ENCODE data around the gene DMBT1. TPM values are rescaled to one million over a fixed set of nuclear protein-coding genes. Genes with fewer than 3 reads are reported as not detected.

The DMBT1 gene
- total RNA-seq, 1 experiment from 2014 or later: 4.6 TPM

GRCh38 chr10:122662231-122662630 lies 101.7 kb downstream of the DMBT1 start:
- H3K36me3 Mint-ChIP-seq (ENCODE audit: insufficient read depth, unreplicated experiment): no peaks in the 10 kb centered on the region
- CTCF ChIA-PET: no interaction called here
- H3K9me3 Mint-ChIP-seq (ENCODE audit: low read depth, unreplicated experiment): no peaks in the 10 kb centered on the region
- no TSS peak for BruUV-seq (replicated peaks)
- intact Hi-C loops (cut with micrococcal nuclease; ENCODE audit: unreplicated experiment): no loop called here
- H3K27me3 Mint-ChIP-seq (ENCODE audit: unreplicated experiment): peaks cover 91% of the 10 kb centered on the region
- no peaks in the 10 kb centered on the region for H3K4me1 Mint-ChIP-seq (ENCODE audit: low read depth, unreplicated experiment)
- TF ChIP-seq CTCF (IDR thresholded peaks at IDR 0.05; ENCODE audit: unreplicated experiment): no peak
- H3K27ac Mint-ChIP-seq (ENCODE audit: unreplicated experiment): no peak overlapping the region
- no peak overlapping the region for H3K4me3 Mint-ChIP-seq (ENCODE audit: low read depth, unreplicated experiment)
- DNase-seq: no peak

GRCh38 chr10:122663516-122664130 lies 103.1 kb downstream of the DMBT1 start:
- H3K36me3 Mint-ChIP-seq (ENCODE audit: insufficient read depth, unreplicated experiment): no peaks in the 10 kb centered on the region

GRCh38 chr10:122664501-122664900 lies 103.9 kb downstream of the DMBT1 start:
- CTCF ChIA-PET: no interaction called here
- DNase-seq: no peak
- no TSS peak for BruUV-seq (replicated peaks)

More at GRCh38 chr10:122663516-122664130, 103.1 kb downstream of the DMBT1 start:
- CTCF ChIA-PET: no interaction called here
- no peaks in the 10 kb centered on the region for H3K9me3 Mint-ChIP-seq (ENCODE audit: low read depth, unreplicated experiment)
- H3K4me1 Mint-ChIP-seq (ENCODE audit: low read depth, unreplicated experiment): no peaks in the 10 kb centered on the region
- no peak overlapping the region for H3K27ac Mint-ChIP-seq (ENCODE audit: unreplicated experiment)
- intact Hi-C loops (cut with micrococcal nuclease; ENCODE audit: unreplicated experiment): no loop called here
- H3K4me3 Mint-ChIP-seq (ENCODE audit: low read depth, unreplicated experiment): no peak overlapping the region
- no TSS peak for BruUV-seq (replicated peaks)
- no peak for DNase-seq
- no peak for TF ChIP-seq CTCF (IDR thresholded peaks at IDR 0.05; ENCODE audit: unreplicated experiment)
- H3K27me3 Mint-ChIP-seq (ENCODE audit: unreplicated experiment): peaks cover 93% of the 10 kb centered on the region

GRCh38 chr10:122665329-122665860 lies 104.8 kb downstream of the DMBT1 start:
- Mint-ChIP-seq H3K4me1 (ENCODE audit: low read depth, unreplicated experiment) (no peaks in the 10 kb centered on the region), H3K4me3 (ENCODE audit: low read depth, unreplicated experiment) (no peak overlapping the region), H3K27ac (ENCODE audit: unreplicated experiment) (no peak overlapping the region), H3K9me3 (ENCODE audit: low read depth, unreplicated experiment) (no peaks in the 10 kb centered on the region), H3K36me3 (ENCODE audit: insufficient read depth, unreplicated experiment) (no peaks in the 10 kb centered on the region), H3K27me3 (ENCODE audit: unreplicated experiment) (peaks cover 84% of the 10 kb centered on the region)
- CTCF ChIA-PET: no interaction called here
- no peak for TF ChIP-seq CTCF (IDR thresholded peaks at IDR 0.05; ENCODE audit: unreplicated experiment)
- intact Hi-C loops (cut with micrococcal nuclease; ENCODE audit: unreplicated experiment): no loop called here
- DNase-seq: no peak
- BruUV-seq (replicated peaks): no TSS peak

More at GRCh38 chr10:122664501-122664900, 103.9 kb downstream of the DMBT1 start:
- Mint-ChIP-seq H3K4me3 (ENCODE audit: low read depth, unreplicated experiment) (no peak overlapping the region), H3K36me3 (ENCODE audit: insufficient read depth, unreplicated experiment) (no peaks in the 10 kb centered on the region), H3K27me3 (ENCODE audit: unreplicated experiment) (peaks cover 89% of the 10 kb centered on the region), H3K4me1 (ENCODE audit: low read depth, unreplicated experiment) (no peaks in the 10 kb centered on the region), H3K9me3 (ENCODE audit: low read depth, unreplicated experiment) (no peaks in the 10 kb centered on the region), H3K27ac (ENCODE audit: unreplicated experiment) (no peak overlapping the region)
- no peak for TF ChIP-seq CTCF (IDR thresholded peaks at IDR 0.05; ENCODE audit: unreplicated experiment)
- intact Hi-C loops (cut with micrococcal nuclease; ENCODE audit: unreplicated experiment): no loop called here

Data from Calu3 (cell line).